ENCODE measurements around the gene CLEC2L. TPM values are rescaled to one million over a fixed set of nuclear protein-coding genes. Genes with fewer than 3 reads are reported as not detected.

CLEC2L gene
- total and polyA plus RNA-seq, 2 experiments from 2014 or later: not detected

- Histone ChIP-seq H4K20me1 (replicated peaks; ENCODE audit: insufficient read depth) (no peaks in the 10 kb centered on the region), H3K4me2 (no peak overlapping the region), H3K27ac (ENCODE audit: low read depth) (no peak overlapping the region), H3K36me3 (ENCODE audit: insufficient read depth) (no peaks in the 10 kb centered on the region), H3K4me3 (no peak overlapping the region), H3K27me3 (ENCODE audit: insufficient read depth) (no peaks in the 10 kb centered on the region), H3K9me2 (ENCODE audit: insufficient read depth) (no peaks in the 10 kb centered on the region), H3F3A (replicated peaks; ENCODE audit: low read depth) (no peaks in the 10 kb centered on the region), H3K79me2 (replicated peaks; ENCODE audit: insufficient read depth) (no peaks in the 10 kb centered on the region), H3K4me1 (ENCODE audit: insufficient read depth) (no peaks in the 10 kb centered on the region), H2AFZ (no peak overlapping the region)
- ATAC-seq: no peak
- TF ChIP-seq, protein P1, sequence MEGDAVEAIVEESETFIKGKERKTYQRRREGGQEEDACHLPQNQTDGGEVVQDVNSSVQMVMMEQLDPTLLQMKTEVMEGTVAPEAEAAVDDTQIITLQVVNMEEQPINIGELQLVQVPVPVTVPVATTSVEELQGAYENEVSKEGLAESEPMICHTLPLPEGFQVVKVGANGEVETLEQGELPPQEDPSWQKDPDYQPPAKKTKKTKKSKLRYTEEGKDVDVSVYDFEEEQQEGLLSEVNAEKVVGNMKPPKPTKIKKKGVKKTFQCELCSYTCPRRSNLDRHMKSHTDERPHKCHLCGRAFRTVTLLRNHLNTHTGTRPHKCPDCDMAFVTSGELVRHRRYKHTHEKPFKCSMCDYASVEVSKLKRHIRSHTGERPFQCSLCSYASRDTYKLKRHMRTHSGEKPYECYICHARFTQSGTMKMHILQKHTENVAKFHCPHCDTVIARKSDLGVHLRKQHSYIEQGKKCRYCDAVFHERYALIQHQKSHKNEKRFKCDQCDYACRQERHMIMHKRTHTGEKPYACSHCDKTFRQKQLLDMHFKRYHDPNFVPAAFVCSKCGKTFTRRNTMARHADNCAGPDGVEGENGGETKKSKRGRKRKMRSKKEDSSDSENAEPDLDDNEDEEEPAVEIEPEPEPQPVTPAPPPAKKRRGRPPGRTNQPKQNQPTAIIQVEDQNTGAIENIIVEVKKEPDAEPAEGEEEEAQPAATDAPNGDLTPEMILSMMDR (conservative IDR thresholded peaks at IDR 0.05; ENCODE audit: low read depth in 2 of 2): no peak
- TF ChIP-seq NANOG (IDR thresholded peaks at IDR 0.05; ENCODE audit: borderline replicate concordance) (no peak), ZNF462 (CRISPR knock-in tag; IDR thresholded peaks at IDR 0.05) (no peak), REST (IDR thresholded peaks at IDR 0.05; ENCODE audit: unreplicated experiment) (no peak), EZH2 (IDR thresholded peaks at IDR 0.05; ENCODE audit: low read depth, unreplicated experiment) (no peak), EZH2phosphoT487 (IDR thresholded peaks at IDR 0.05; ENCODE audit: unreplicated experiment) (no peak), ZNF114 (CRISPR knock-in tag; IDR thresholded peaks at IDR 0.05) (no peak), CREB1 (CRISPR knock-in tag; IDR thresholded peaks at IDR 0.05; ENCODE audit: low read depth) (no peak), ZNF331 (CRISPR knock-in tag; IDR thresholded peaks at IDR 0.05; ENCODE audit: low read depth) (no peak), POLR2AphosphoS5 (IDR thresholded peaks at IDR 0.05; ENCODE audit: low read depth) (no peak)
- TF ChIP-seq, protein P2, sequence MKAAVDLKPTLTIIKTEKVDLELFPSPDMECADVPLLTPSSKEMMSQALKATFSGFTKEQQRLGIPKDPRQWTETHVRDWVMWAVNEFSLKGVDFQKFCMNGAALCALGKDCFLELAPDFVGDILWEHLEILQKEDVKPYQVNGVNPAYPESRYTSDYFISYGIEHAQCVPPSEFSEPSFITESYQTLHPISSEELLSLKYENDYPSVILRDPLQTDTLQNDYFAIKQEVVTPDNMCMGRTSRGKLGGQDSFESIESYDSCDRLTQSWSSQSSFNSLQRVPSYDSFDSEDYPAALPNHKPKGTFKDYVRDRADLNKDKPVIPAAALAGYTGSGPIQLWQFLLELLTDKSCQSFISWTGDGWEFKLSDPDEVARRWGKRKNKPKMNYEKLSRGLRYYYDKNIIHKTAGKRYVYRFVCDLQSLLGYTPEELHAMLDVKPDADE (IDR thresholded peaks at IDR 0.05): no peak
- Mint-ChIP-seq H3K36me3 (ENCODE audit: low read depth) (no peaks in the 10 kb centered on the region), H3K4me3 (no peak overlapping the region), H3K27me3 (ENCODE audit: insufficient read depth, low read depth, poor library complexity) (peaks cover 5% of the 10 kb centered on the region), H3K9me3 (no peaks in the 10 kb centered on the region), H3K4me1 (no peaks in the 10 kb centered on the region), H3K27ac (no peak overlapping the region)
- no peak for DNase-seq (ENCODE audit: low spot score)
Observed at GRCh38 chr7:139582671-139583155, 59.2 kb downstream of the CLEC2L start.

All from GM23338 (cell line).